Fibroblast of lung (primary cell): ENCODE data around the gene PON1.

Experiments
- EZH2 ChIP-seq: IDR thresholded peaks from 2 replicates; pipeline ENCODE4 v1.5.1; 2012; ENCODE audit warnings: low read length, control low read depth, mild to moderate bottlenecking; ENCODE audit errors: missing control alignments
- TF ChIP-seq, protein P1 (sequence below), 2 donors: IDR thresholded peaks in 1 of 2; conservative IDR thresholded peaks in 1 of 2; 1 replicate in 1 of 2; 2 replicates in 1 of 2; pipeline ENCODE4 v1.5.1; 2011 to 2012; ENCODE audit warnings: low read length in 2 of 2, control low read depth in 1 of 2, inconsistent platforms in 1 of 2, low read depth in 1 of 2, mild to moderate bottlenecking in 1 of 2

- TF ChIP-seq, protein P1, sequence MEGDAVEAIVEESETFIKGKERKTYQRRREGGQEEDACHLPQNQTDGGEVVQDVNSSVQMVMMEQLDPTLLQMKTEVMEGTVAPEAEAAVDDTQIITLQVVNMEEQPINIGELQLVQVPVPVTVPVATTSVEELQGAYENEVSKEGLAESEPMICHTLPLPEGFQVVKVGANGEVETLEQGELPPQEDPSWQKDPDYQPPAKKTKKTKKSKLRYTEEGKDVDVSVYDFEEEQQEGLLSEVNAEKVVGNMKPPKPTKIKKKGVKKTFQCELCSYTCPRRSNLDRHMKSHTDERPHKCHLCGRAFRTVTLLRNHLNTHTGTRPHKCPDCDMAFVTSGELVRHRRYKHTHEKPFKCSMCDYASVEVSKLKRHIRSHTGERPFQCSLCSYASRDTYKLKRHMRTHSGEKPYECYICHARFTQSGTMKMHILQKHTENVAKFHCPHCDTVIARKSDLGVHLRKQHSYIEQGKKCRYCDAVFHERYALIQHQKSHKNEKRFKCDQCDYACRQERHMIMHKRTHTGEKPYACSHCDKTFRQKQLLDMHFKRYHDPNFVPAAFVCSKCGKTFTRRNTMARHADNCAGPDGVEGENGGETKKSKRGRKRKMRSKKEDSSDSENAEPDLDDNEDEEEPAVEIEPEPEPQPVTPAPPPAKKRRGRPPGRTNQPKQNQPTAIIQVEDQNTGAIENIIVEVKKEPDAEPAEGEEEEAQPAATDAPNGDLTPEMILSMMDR (conservative IDR thresholded peaks at IDR 0.05 in 1 of 2, IDR thresholded peaks at IDR 0.05 in 1 of 2; ENCODE audit: low read depth in 1 of 2, low read length in 2 of 2) = no peak
- no peak for TF ChIP-seq EZH2
Measured at GRCh38 chr7:95298091-95298490, 26.2 kb downstream of the PON1 start.
